ENCODE data around the gene CADM2.

DNA sequence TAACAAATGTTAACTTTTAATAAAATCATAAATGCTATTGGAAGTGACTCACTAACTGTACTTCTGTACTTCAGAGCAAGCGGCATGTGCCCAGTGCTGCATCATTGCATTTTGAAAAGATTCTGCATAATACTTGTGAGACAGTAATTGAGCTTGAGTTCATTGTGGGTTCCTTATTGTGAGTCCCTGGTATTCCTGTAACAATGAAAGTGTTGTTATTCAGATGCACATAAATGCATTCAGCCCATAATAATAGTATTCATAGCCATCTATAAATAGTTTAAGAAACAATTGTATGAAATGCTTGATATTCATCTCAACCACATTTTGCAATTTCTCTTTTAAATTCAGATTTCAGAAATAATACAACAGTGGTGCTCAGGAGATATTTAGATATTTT lies 976.4 kb downstream of the CADM2 start:
- no peak for TF ChIP-seq CTCF (IDR thresholded peaks at IDR 0.05)
- no peak for TF ChIP-seq ZFX (IDR thresholded peaks at IDR 0.05; ENCODE audit: borderline replicate concordance)
